Adipocyte (in vitro differentiated cells): ENCODE measurements around the gene ZDHHC12.

Experiments
- DNase-seq: peaks from one replicate; pipeline ENCODE4 v3.0.0-alpha.2; 2015; ENCODE audit warnings: low read depth
- H3K27me3 ChIP-seq: replicated peaks from 2 replicates; pipeline ENCODE4 v1.7.0; 2013; ENCODE audit warnings: mild to moderate bottlenecking, low read length, moderate library complexity; ENCODE audit not compliant: control insufficient read depth, insufficient read depth
- H3K36me3 ChIP-seq: 2 replicates; pipeline ENCODE4 v1.7.0; 2013; ENCODE audit warnings: low read length, mild to moderate bottlenecking, moderate library complexity; ENCODE audit not compliant: control insufficient read depth, insufficient read depth, severe bottlenecking
- H3K4me1 ChIP-seq: 2 replicates; pipeline ENCODE4 v1.7.0; 2013; ENCODE audit warnings: mild to moderate bottlenecking, low read length, moderate library complexity; ENCODE audit not compliant: control insufficient read depth, insufficient read depth
- H3K4me3 ChIP-seq: 2 replicates; pipeline ENCODE4 v1.7.0; 2013; ENCODE audit warnings: mild to moderate bottlenecking, low read length, moderate library complexity
- H3K9ac ChIP-seq: 2 replicates; pipeline ENCODE4 v1.7.0; 2013; ENCODE audit warnings: mild to moderate bottlenecking, low read length, moderate library complexity
- H3K9me3 ChIP-seq: 2 replicates; pipeline ENCODE4 v1.7.0; 2013; ENCODE audit warnings: mild to moderate bottlenecking, low read length, moderate library complexity; ENCODE audit not compliant: control insufficient read depth

Gene ZDHHC12

GRCh38 chr9:128718047-128718446 is 5.9 kb downstream of the ZDHHC12 start:
- no peaks in the 10 kb centered on the region for H3K36me3 ChIP-seq

GRCh38 chr9:128716581-128717254 is 7.2 kb downstream of the ZDHHC12 start:
- Histone ChIP-seq H3K27me3 (no peaks in the 10 kb centered on the region), H3K4me3 (no peak overlapping the region), H3K4me1 (peaks cover 4% of the 10 kb centered on the region), H3K9ac (no peak overlapping the region), H3K36me3 (no peaks in the 10 kb centered on the region), H3K9me3 (no peaks in the 10 kb centered on the region)
- DNase-seq = no peak

More at GRCh38 chr9:128718047-128718446, 5.9 kb downstream of the ZDHHC12 start:
- Histone ChIP-seq H3K9ac (no peak overlapping the region), H3K4me1 (peaks cover 4% of the 10 kb centered on the region), H3K27me3 (no peaks in the 10 kb centered on the region), H3K9me3 (no peaks in the 10 kb centered on the region), H3K4me3 (no peak overlapping the region)
- no peak for DNase-seq

- H3K9me3 ChIP-seq = no peaks in the 10 kb centered on the region
- H3K27me3 ChIP-seq = no peaks in the 10 kb centered on the region
- no peaks in the 10 kb centered on the region for H3K36me3 ChIP-seq
- H3K9ac ChIP-seq = no peak overlapping the region
- H3K4me3 ChIP-seq = no peak overlapping the region
- no peak for DNase-seq
- H3K4me1 ChIP-seq = peaks cover 4% of the 10 kb centered on the region
Measured at GRCh38 chr9:128715436-128715750, 8.5 kb downstream of the ZDHHC12 start.

GRCh38 chr9:128714586-128715435 is 9.1 kb downstream of the ZDHHC12 start:
- Histone ChIP-seq H3K9ac (no peak overlapping the region), H3K4me1 (peaks cover 4% of the 10 kb centered on the region), H3K27me3 (no peaks in the 10 kb centered on the region), H3K36me3 (no peaks in the 10 kb centered on the region), H3K9me3 (no peaks in the 10 kb centered on the region), H3K4me3 (no peak overlapping the region)
- DNase-seq = no peak

- H3K27me3 ChIP-seq = no peaks in the 10 kb centered on the region
- no peaks in the 10 kb centered on the region for H3K9me3 ChIP-seq
- peaks cover 4% of the 10 kb centered on the region for H3K4me1 ChIP-seq
- H3K9ac ChIP-seq = no peak overlapping the region
- no peaks in the 10 kb centered on the region for H3K36me3 ChIP-seq
- no peak for DNase-seq
- H3K4me3 ChIP-seq = no peak overlapping the region
Measured at GRCh38 chr9:128713941-128714573, 9.9 kb downstream of the ZDHHC12 start.

GRCh38 chr9:128713411-128713780 is 10.5 kb downstream of the ZDHHC12 start:
- no peak overlapping the region for H3K9ac ChIP-seq
- no peaks in the 10 kb centered on the region for H3K36me3 ChIP-seq
- H3K4me1 ChIP-seq = peaks cover 4% of the 10 kb centered on the region
- no peak overlapping the region for H3K4me3 ChIP-seq
- DNase-seq = no peak
- H3K27me3 ChIP-seq = no peaks in the 10 kb centered on the region
- no peaks in the 10 kb centered on the region for H3K9me3 ChIP-seq

GRCh38 chr9:128712451-128713410 is 11.2 kb downstream of the ZDHHC12 start:
- no peak for DNase-seq
- no peak overlapping the region for H3K9ac ChIP-seq
- H3K36me3 ChIP-seq = no peaks in the 10 kb centered on the region
- no peak overlapping the region for H3K4me3 ChIP-seq
- H3K9me3 ChIP-seq = no peaks in the 10 kb centered on the region
- peaks cover 4% of the 10 kb centered on the region for H3K4me1 ChIP-seq
- H3K27me3 ChIP-seq = no peaks in the 10 kb centered on the region

- H3K27me3 ChIP-seq = no peaks in the 10 kb centered on the region
- DNase-seq = no peak
- no peak overlapping the region for H3K4me3 ChIP-seq
- no peaks in the 10 kb centered on the region for H3K36me3 ChIP-seq
- H3K9me3 ChIP-seq = no peaks in the 10 kb centered on the region
- no peak overlapping the region for H3K9ac ChIP-seq
- H3K4me1 ChIP-seq = no peaks in the 10 kb centered on the region
Measured at GRCh38 chr9:128707446-128707845, 16.5 kb downstream of the ZDHHC12 start.

GRCh38 chr9:128706671-128707381 is 17.1 kb downstream of the ZDHHC12 start:
- Histone ChIP-seq H3K9me3 (no peaks in the 10 kb centered on the region), H3K4me3 (no peak overlapping the region), H3K4me1 (no peaks in the 10 kb centered on the region), H3K27me3 (no peaks in the 10 kb centered on the region), H3K9ac (no peak overlapping the region), H3K36me3 (no peaks in the 10 kb centered on the region)
- no peak for DNase-seq

GRCh38 chr9:128706045-128706444 is 17.9 kb downstream of the ZDHHC12 start:
- H3K4me1 ChIP-seq = no peaks in the 10 kb centered on the region
- H3K9ac ChIP-seq = no peak overlapping the region
- H3K27me3 ChIP-seq = no peaks in the 10 kb centered on the region
- DNase-seq = no peak
- H3K36me3 ChIP-seq = no peaks in the 10 kb centered on the region
- no peak overlapping the region for H3K4me3 ChIP-seq
- H3K9me3 ChIP-seq = no peaks in the 10 kb centered on the region
